Esophagus squamous epithelium (tissue), 5 donors: ENCODE results near the gene SMYD3. TPM values are rescaled to one million over a fixed set of nuclear protein-coding genes. Genes with fewer than 3 reads are reported as not detected.

Source experiments
- DNase-seq: peaks from one replicate; lab custom pipeline; 2025; lab: John Stamatoyannopoulos, UW
- H3K27ac ChIP-seq, 4 donors: fragments of 200-600 bp; sonication (generic); one replicate each; pipeline ENCODE4 v1.5.1; 2016 to 2019; ENCODE audit warnings: mild to moderate bottlenecking in 1 of 4
- H3K27me3 ChIP-seq, 4 donors: fragments of 200-600 bp; sonication (generic); 1 replicate in 3 of 4; 2 replicates in 1 of 4; pipeline versions ENCODE4 v1.5.1 to v1.6.0; 2017 to 2021; ENCODE audit warnings: antibody characterized with exemption in 1 of 4
- H3K36me3 ChIP-seq, 3 donors: fragments of 200-600 bp; sonication (generic); one replicate each; pipeline ENCODE4 v1.5.1; 2016 to 2019
- H3K4me1 ChIP-seq, 3 donors: fragments of 200-600 bp; sonication (generic); one replicate each; pipeline ENCODE4 v1.5.1; 2017 to 2019
- H3K4me3 ChIP-seq, 4 donors: fragments of 200-600 bp; sonication (generic); 1 replicate in 3 of 4; 2 replicates in 1 of 4; pipeline ENCODE4 v1.5.1; 2016 to 2019; ENCODE audit warnings: mild to moderate bottlenecking in 2 of 4, moderate library complexity in 1 of 4
- H3K9me3 ChIP-seq, 3 donors: fragments of 200-600 bp; sonication (generic); one replicate each; pipeline ENCODE4 v1.5.1; 2016 to 2019
- CTCF ChIP-seq, 6 experiments: fragments of 450-650 bp in 4 of 6; fragments of 200-600 bp in 2 of 6; sonication (generic) in 2 of 6; IDR thresholded peaks; one replicate each; pipeline ENCODE4 v1.5.1; 2016 to 2019; ENCODE audit warnings: antibody characterized with exemption in 6 of 6, mild to moderate bottlenecking in 4 of 6, moderate library complexity in 4 of 6
- POLR2A ChIP-seq, 4 donors: fragments of 450-650 bp; IDR thresholded peaks; one replicate each; pipeline ENCODE4 v1.6.1; 2017; ENCODE audit warnings: antibody characterized with exemption in 4 of 4, mild to moderate bottlenecking in 4 of 4, moderate library complexity in 3 of 4
- WGBS, 2 donors: methylation state at CpG; one replicate each; pipeline ENCODE4 v1.1.5; 2018; 5-methylcytosine and 5-hydroxymethylcytosine counted together
- intact Hi-C: fragments of 100-400 bp; cut with DNase I; formaldehyde crosslinking; loops from one replicate; pipeline ENCODE4 v1.15.0; 2022
- total RNA-seq, 4 donors: library from RNA; depleted of rRNA; stranded (reverse); fragments of >200 nt; gene quantifications; one replicate each; pipeline ENCODE4 v1.1.0, GENCODE V29; 2016
- donor health status: DM: yes; HTN: yes; CAD: no.

The SMYD3 gene
- total RNA-seq, 4 donors from 2014 or later: 8.4 to 15.8 (median 11.5) TPM

- H3K4me1 ChIP-seq: no peaks in the 10 kb centered on the region
- intact Hi-C loops: no loop called here
Observed at GRCh38 chr1:245797592-245798348, 709.3 kb downstream of the SMYD3 start.

GRCh38 chr1:245791410-245792312, 715.4 kb downstream of the SMYD3 start:
- no peaks in the 10 kb centered on the region for H3K36me3 ChIP-seq
- DNase-seq: no peak
- no peaks in the 10 kb centered on the region for H3K4me1 ChIP-seq
- 82 to 83% methylated on average over 10 of the region's 10 CpGs for WGBS, 2 donors
- intact Hi-C loops: no loop called here
- H3K9me3 ChIP-seq: no peaks in the 10 kb centered on the region
- H3K27me3 ChIP-seq: no peaks in the 10 kb centered on the region
- no peak overlapping the region for H3K4me3 ChIP-seq
- TF ChIP-seq POLR2A (IDR thresholded peaks at IDR 0.05) (no peak), CTCF (IDR thresholded peaks at IDR 0.05) (no peak)
- no peak overlapping the region for H3K27ac ChIP-seq

More at GRCh38 chr1:245797592-245798348, 709.3 kb downstream of the SMYD3 start:
- Histone ChIP-seq H3K27ac (no peak overlapping the region), H3K9me3 (no peaks in the 10 kb centered on the region), H3K27me3 (no peaks in the 10 kb centered on the region), H3K36me3 (no peaks in the 10 kb centered on the region), H3K4me3 (no peak overlapping the region)
- DNase-seq: no peak
- TF ChIP-seq CTCF (IDR thresholded peaks at IDR 0.05) (no peak), POLR2A (IDR thresholded peaks at IDR 0.05) (no peak)
- 70 to 78% methylated on average over 10 of the region's 14 CpGs for WGBS, 2 donors

GRCh38 chr1:245790441-245790840, 716.6 kb downstream of the SMYD3 start:
- Histone ChIP-seq H3K27me3 (no peaks in the 10 kb centered on the region), H3K4me1 (no peaks in the 10 kb centered on the region), H3K27ac (no peak overlapping the region), H3K9me3 (no peaks in the 10 kb centered on the region), H3K4me3 (no peak overlapping the region), H3K36me3 (no peaks in the 10 kb centered on the region)
- intact Hi-C loops: no loop called here
- TF ChIP-seq POLR2A (IDR thresholded peaks at IDR 0.05) (no peak), CTCF (IDR thresholded peaks at IDR 0.05) (no peak)
- no peak for DNase-seq
- WGBS, 2 donors: 82 to 100% methylated on average over 2 of the region's 2 CpGs

DNA sequence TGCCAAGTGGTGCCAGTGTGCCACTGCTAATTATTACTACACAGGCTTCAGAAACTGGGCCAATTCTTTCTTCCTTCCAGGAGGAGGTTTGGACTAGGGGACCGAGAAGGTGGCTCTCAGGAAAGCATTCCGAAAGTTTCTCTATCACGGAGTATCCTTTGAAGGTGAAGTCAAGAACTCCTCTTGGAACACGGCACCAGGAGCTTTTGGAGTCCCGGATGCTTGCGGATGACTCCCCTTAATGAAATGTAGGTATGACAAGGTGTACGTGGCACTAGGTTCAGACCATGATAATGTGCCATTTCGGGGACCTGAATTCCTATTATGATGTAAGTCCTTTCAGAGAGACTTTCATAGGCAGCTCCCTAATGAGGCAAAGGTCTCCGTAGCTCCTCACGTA, 718.2 kb downstream of the SMYD3 start:
- TF ChIP-seq CTCF (IDR thresholded peaks at IDR 0.05): no peak
- no peaks in the 10 kb centered on the region for H3K4me1 ChIP-seq
- no peaks in the 10 kb centered on the region for H3K9me3 ChIP-seq
- intact Hi-C loops: no loop called here
- H3K27me3 ChIP-seq: no peaks in the 10 kb centered on the region
- no peaks in the 10 kb centered on the region for H3K36me3 ChIP-seq
- H3K27ac ChIP-seq: no peak overlapping the region
- H3K4me3 ChIP-seq: no peak overlapping the region
- 89 to 96% methylated on average over 10 of the region's 10 CpGs for WGBS, 2 donors
- DNase-seq: no peak

GRCh38 chr1:245788269-245788668, 718.8 kb downstream of the SMYD3 start:
- Histone ChIP-seq H3K27ac (no peak overlapping the region), H3K27me3 (no peaks in the 10 kb centered on the region), H3K4me1 (no peaks in the 10 kb centered on the region), H3K36me3 (no peaks in the 10 kb centered on the region), H3K9me3 (no peaks in the 10 kb centered on the region), H3K4me3 (no peak overlapping the region)
- TF ChIP-seq POLR2A (IDR thresholded peaks at IDR 0.05) (no peak), CTCF (IDR thresholded peaks at IDR 0.05) (no peak)
- intact Hi-C loops: no loop called here
- 57 to 61% methylated on average over 3 of the region's 3 CpGs for WGBS, 2 donors
- DNase-seq: no peak
